ENCODE results near the gene STT3B. TPM values are rescaled to one million over a fixed set of nuclear protein-coding genes. Genes with fewer than 3 reads are reported as not detected.

STT3B gene
- total RNA-seq, 2 experiments from 2014 or later: 93.5 to 122 TPM

DNA sequence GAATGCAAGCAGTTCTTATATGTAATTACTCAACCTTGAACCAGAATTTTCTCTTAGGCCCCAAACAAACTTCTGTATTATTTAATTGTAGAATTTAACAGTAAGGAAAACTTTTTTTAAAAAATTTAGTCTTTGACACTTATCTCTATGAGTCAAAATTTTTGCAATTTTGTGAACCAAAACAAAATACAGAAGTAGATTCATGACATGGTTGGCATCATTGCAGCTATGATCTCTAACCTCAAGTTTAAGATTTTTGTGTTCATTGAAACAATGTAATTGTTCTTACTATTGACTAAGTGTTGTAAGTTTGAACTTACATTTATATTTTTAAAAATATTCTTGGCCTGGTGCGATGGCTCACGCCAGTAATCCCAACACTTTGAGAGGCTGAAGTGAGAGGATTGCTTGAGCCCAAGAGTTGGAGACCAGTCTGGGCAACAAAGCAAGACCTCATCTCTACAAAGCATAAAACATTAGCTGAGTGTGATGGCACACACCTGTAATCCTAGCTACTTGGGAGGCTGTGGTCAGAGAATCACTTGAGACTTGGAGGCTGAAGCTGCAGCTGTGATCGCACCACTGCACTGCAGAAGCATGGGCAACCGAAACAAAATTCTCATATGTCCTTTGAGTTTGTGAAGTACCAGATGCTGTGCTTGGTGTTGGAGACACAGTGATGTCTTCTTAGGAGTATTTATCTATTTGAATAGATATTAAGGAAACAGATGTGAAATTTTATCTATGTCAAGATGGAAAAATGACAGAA is 39.7 kb downstream of the STT3B start:
- peak overlapping the region; percentile 9 for H3K27ac ChIP-seq (ENCODE audit: low read depth, low read length, poor library complexity, severe bottlenecking)
- peaks cover 59% of the 10 kb centered on the region for H4K20me1 ChIP-seq (ENCODE audit: insufficient read depth, low read length)
- H3K79me2 ChIP-seq (ENCODE audit: insufficient read depth, low read depth, low read length): peaks cover 99% of the 10 kb centered on the region
- H3K36me3 ChIP-seq (ENCODE audit: insufficient read depth, low read length): peaks cover 18% of the 10 kb centered on the region
- H3K4me3 ChIP-seq (ENCODE audit: low read depth, low read length, poor library complexity, severe bottlenecking): no peak overlapping the region
- no peaks in the 10 kb centered on the region for H3K9me2 ChIP-seq (ENCODE audit: insufficient read depth, low read length)
- no TSS peak for BruUV-seq (replicated peaks)
- TF ChIP-seq, protein P1, sequence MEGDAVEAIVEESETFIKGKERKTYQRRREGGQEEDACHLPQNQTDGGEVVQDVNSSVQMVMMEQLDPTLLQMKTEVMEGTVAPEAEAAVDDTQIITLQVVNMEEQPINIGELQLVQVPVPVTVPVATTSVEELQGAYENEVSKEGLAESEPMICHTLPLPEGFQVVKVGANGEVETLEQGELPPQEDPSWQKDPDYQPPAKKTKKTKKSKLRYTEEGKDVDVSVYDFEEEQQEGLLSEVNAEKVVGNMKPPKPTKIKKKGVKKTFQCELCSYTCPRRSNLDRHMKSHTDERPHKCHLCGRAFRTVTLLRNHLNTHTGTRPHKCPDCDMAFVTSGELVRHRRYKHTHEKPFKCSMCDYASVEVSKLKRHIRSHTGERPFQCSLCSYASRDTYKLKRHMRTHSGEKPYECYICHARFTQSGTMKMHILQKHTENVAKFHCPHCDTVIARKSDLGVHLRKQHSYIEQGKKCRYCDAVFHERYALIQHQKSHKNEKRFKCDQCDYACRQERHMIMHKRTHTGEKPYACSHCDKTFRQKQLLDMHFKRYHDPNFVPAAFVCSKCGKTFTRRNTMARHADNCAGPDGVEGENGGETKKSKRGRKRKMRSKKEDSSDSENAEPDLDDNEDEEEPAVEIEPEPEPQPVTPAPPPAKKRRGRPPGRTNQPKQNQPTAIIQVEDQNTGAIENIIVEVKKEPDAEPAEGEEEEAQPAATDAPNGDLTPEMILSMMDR (conservative IDR thresholded peaks at IDR 0.05; ENCODE audit: low read length): no peak
- no peak for TF ChIP-seq EZH2phosphoT487 (IDR thresholded peaks at IDR 0.05; ENCODE audit: borderline replicate concordance, low read depth, low read length)
- no peaks in the 10 kb centered on the region for H3K9me3 ChIP-seq (ENCODE audit: low read length)
- ChIA-PET CTCF (ENCODE audit: unreplicated experiment) (no interaction called here), POLR2A (interaction anchor here (0.6 to 1.7 kb wide), 5 partner anchors 10 to 39 kb away, joined by 3 to 8 read pairs (median 4); partner anchors contain the start of gene STT3B)
- peak overlapping the region; percentile 16; the same call in 1 of the 2 replicates for H3K4me2 ChIP-seq (ENCODE audit: low read length)
- intact Hi-C loops (cut with micrococcal nuclease; ENCODE audit: unreplicated experiment): no loop called here
- H2AFZ ChIP-seq (ENCODE audit: low read length): no peak overlapping the region
- H3K4me1 ChIP-seq (ENCODE audit: insufficient read depth, low read length, poor library complexity, severe bottlenecking): peaks cover 46% of the 10 kb centered on the region
- DNase-seq (ENCODE audit: low spot score): peak; percentile 33

DNA sequence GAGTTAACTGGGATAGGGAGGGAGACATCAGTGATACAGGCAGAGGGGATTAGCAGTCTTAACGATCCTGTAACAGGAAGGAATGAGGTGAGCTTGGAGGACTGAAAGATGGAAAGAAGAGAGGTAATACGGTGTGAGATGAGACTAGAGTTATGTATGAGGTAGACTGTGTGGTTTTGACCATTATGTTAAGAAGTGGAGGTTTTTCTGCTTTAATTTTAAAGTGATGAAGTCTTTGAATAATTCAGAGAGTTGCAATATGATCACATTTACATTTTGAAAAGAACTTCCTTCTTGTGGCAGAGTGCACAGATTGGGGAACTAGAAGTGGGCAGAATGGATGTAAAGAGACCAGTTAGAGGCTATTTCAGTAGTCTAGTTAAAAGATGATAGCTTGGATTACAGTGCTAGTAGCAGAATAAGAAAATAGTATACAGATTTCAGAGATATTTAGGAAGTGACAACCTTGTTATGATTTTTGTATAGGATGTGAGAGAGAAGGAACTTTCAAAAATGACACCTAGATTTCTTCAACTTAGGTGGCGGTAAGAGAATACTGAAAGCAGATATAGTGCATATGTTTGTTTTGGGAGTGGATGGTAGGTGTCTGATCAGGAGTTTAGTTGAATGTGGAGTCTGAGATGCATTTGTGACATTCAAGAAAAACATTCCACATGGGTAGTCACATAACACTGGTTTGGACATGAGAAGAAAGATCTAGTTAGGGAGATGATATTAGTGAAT is 40.5 kb downstream of the STT3B start:
- peak overlapping the region; percentile 9 for H3K27ac ChIP-seq (ENCODE audit: low read depth, low read length, poor library complexity, severe bottlenecking)
- CTCF ChIA-PET (ENCODE audit: unreplicated experiment): no interaction called here
- intact Hi-C loops (cut with micrococcal nuclease; ENCODE audit: unreplicated experiment): no loop called here

More for the DNA sequence above, 40.5 kb downstream of the STT3B start:
- H3K4me3 ChIP-seq (ENCODE audit: low read depth, low read length, poor library complexity, severe bottlenecking): no peak overlapping the region
- H3K9me2 ChIP-seq (ENCODE audit: insufficient read depth, low read length): no peaks in the 10 kb centered on the region
- POLR2A ChIA-PET: interaction anchor here (0.9 to 1.7 kb wide), 4 partner anchors 9 to 40 kb away, joined by 3 to 8 read pairs (median 4); partner anchors contain the start of gene STT3B
- H3K9me3 ChIP-seq (ENCODE audit: low read length): no peaks in the 10 kb centered on the region
- no peak for DNase-seq (ENCODE audit: low spot score)
- TF ChIP-seq, protein P1 (conservative IDR thresholded peaks at IDR 0.05; ENCODE audit: low read length): no peak
- TF ChIP-seq EZH2phosphoT487 (IDR thresholded peaks at IDR 0.05; ENCODE audit: borderline replicate concordance, low read depth, low read length): no peak
- H4K20me1 ChIP-seq (ENCODE audit: insufficient read depth, low read length): peaks cover 55% of the 10 kb centered on the region
- peaks cover 25% of the 10 kb centered on the region for H3K36me3 ChIP-seq (ENCODE audit: insufficient read depth, low read length)
- no peak overlapping the region for H2AFZ ChIP-seq (ENCODE audit: low read length)
- peaks cover 99% of the 10 kb centered on the region for H3K79me2 ChIP-seq (ENCODE audit: insufficient read depth, low read depth, low read length)
- H3K4me1 ChIP-seq (ENCODE audit: insufficient read depth, low read length, poor library complexity, severe bottlenecking): peaks cover 49% of the 10 kb centered on the region
- peak overlapping the region; percentile 16; the same call in 1 of the 2 replicates for H3K4me2 ChIP-seq (ENCODE audit: low read length)
- no TSS peak for BruUV-seq (replicated peaks)
